Activated gamma-delta T cell (primary cell): ENCODE measurements around the gene FGF1.

Experiments used
- DNase-seq: peaks from one replicate; lab custom pipeline; 2025; lab: John Stamatoyannopoulos, UW

Gene FGF1

GRCh38 chr5:142697356-142698255 lies 11.7 kb upstream of the FGF1 start:
- DNase-seq = no peak

GRCh38 chr5:142696379-142696778 lies 10.5 kb upstream of the FGF1 start:
- no peak for DNase-seq

GRCh38 chr5:142694092-142694856 lies 8.4 kb upstream of the FGF1 start:
- DNase-seq = no peak

GRCh38 chr5:142692321-142692894 lies 6.5 kb upstream of the FGF1 start:
- no peak for DNase-seq

- DNase-seq = no peak
Observed at GRCh38 chr5:142690667-142691066, 4.8 kb upstream of the FGF1 start.

GRCh38 chr5:142689081-142689480 lies 3.2 kb upstream of the FGF1 start:
- DNase-seq = no peak

GRCh38 chr5:142688281-142688989 lies 2.5 kb upstream of the FGF1 start:
- no peak for DNase-seq

GRCh38 chr5:142686968-142687367 lies 1.1 kb upstream of the FGF1 start:
- DNase-seq = no peak

GRCh38 chr5:142686210-142686734 lies 382 bp upstream of the FGF1 start:
- no peak for DNase-seq

- no peak for DNase-seq
Observed at GRCh38 chr5:142684508-142685041, 1.3 kb downstream of the FGF1 start.

GRCh38 chr5:142683881-142684505 lies 1.9 kb downstream of the FGF1 start:
- no peak for DNase-seq

GRCh38 chr5:142683116-142683515 lies 2.8 kb downstream of the FGF1 start:
- DNase-seq = no peak

- DNase-seq = no peak
Observed at GRCh38 chr5:142680605-142681259, 5.2 kb downstream of the FGF1 start.

- DNase-seq = no peak
Observed at GRCh38 chr5:142679744-142680143, 6.1 kb downstream of the FGF1 start.

GRCh38 chr5:142678529-142678928 lies 7.4 kb downstream of the FGF1 start:
- DNase-seq = no peak

- no peak for DNase-seq
Observed at GRCh38 chr5:142677198-142677597, 8.7 kb downstream of the FGF1 start.

GRCh38 chr5:142676318-142676717 lies 9.6 kb downstream of the FGF1 start:
- DNase-seq = no peak

GRCh38 chr5:142674531-142675469 lies 11.1 kb downstream of the FGF1 start:
- no peak for DNase-seq

GRCh38 chr5:142671801-142672200 lies 14.1 kb downstream of the FGF1 start:
- DNase-seq = no peak
